ENCODE measurements around the gene GTF3A. TPM values are rescaled to one million over a fixed set of nuclear protein-coding genes. Genes with fewer than 3 reads are reported as not detected.

GTF3A gene
- total RNA-seq, 1 experiment from 2014 or later, result 88.7 TPM

DNA sequence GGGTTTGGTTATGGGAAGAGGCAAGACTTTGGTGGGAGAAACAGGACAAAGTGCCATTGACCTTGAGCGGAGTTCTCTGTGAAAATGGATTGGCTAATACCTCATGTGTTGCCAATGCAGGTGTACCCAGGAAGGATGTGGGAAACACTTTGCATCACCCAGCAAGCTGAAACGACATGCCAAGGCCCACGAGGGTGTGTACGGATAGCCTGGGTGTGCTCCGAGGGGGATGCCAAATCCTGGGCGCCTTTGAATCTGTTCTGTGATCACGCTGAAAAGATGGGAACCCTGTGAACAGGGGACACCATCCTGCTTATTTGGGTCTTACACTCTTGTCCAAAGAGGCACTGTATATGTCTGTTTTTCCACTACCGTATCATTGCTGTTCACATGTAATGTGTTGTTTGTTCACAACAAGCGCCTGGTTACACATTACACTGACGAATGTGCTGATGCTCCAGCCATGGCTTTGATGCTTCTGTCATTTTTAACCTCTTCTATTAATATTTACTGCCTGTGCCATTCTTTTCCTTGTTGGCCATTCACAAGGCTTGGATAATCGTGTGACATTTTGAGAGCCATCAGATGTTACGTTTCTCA, 8.3 kb downstream of the GTF3A start:
- ChIA-PET CTCF (interaction anchor here (0.7 kb wide), 1 partner anchor 390 kb away, joined by 3 read pairs; no protein-coding TSS in a partner anchor), POLR2A (no interaction called here)
- DNase-seq (ENCODE audit: low spot score) (no peak), ATAC-seq (no peak)
- H3K36me3 Mint-ChIP-seq, result peaks cover 68% of the 10 kb centered on the region
- H3K4me1 Mint-ChIP-seq, result no peaks in the 10 kb centered on the region
- no peak overlapping the region for H3K4me3 Mint-ChIP-seq
- H3K27me3 Mint-ChIP-seq (ENCODE audit: low read depth), result no peaks in the 10 kb centered on the region
- no peak overlapping the region for H3K27ac Mint-ChIP-seq
- no peaks in the 10 kb centered on the region; the same call in 1 of the 2 replicates for H3K9me3 Mint-ChIP-seq
- TF ChIP-seq ZNF416 (CRISPR knock-in tag; IDR thresholded peaks at IDR 0.05) (no peak), ESRRA (CRISPR knock-in tag; IDR thresholded peaks at IDR 0.05; ENCODE audit: borderline replicate concordance) (no peak), NFATC4 (CRISPR knock-in tag; IDR thresholded peaks at IDR 0.05) (no peak), PRDM15 (CRISPR knock-in tag; IDR thresholded peaks at IDR 0.05) (no peak), ZNF219 (CRISPR knock-in tag; IDR thresholded peaks at IDR 0.05; ENCODE audit: borderline replicate concordance) (no peak)
- TF ChIP-seq, protein P1, sequence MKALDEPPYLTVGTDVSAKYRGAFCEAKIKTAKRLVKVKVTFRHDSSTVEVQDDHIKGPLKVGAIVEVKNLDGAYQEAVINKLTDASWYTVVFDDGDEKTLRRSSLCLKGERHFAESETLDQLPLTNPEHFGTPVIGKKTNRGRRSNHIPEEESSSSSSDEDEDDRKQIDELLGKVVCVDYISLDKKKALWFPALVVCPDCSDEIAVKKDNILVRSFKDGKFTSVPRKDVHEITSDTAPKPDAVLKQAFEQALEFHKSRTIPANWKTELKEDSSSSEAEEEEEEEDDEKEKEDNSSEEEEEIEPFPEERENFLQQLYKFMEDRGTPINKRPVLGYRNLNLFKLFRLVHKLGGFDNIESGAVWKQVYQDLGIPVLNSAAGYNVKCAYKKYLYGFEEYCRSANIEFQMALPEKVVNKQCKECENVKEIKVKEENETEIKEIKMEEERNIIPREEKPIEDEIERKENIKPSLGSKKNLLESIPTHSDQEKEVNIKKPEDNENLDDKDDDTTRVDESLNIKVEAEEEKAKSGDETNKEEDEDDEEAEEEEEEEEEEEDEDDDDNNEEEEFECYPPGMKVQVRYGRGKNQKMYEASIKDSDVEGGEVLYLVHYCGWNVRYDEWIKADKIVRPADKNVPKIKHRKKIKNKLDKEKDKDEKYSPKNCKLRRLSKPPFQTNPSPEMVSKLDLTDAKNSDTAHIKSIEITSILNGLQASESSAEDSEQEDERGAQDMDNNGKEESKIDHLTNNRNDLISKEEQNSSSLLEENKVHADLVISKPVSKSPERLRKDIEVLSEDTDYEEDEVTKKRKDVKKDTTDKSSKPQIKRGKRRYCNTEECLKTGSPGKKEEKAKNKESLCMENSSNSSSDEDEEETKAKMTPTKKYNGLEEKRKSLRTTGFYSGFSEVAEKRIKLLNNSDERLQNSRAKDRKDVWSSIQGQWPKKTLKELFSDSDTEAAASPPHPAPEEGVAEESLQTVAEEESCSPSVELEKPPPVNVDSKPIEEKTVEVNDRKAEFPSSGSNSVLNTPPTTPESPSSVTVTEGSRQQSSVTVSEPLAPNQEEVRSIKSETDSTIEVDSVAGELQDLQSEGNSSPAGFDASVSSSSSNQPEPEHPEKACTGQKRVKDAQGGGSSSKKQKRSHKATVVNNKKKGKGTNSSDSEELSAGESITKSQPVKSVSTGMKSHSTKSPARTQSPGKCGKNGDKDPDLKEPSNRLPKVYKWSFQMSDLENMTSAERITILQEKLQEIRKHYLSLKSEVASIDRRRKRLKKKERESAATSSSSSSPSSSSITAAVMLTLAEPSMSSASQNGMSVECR (CRISPR knock-in tag; IDR thresholded peaks at IDR 0.05; ENCODE audit: borderline replicate concordance), result no peak

DNA sequence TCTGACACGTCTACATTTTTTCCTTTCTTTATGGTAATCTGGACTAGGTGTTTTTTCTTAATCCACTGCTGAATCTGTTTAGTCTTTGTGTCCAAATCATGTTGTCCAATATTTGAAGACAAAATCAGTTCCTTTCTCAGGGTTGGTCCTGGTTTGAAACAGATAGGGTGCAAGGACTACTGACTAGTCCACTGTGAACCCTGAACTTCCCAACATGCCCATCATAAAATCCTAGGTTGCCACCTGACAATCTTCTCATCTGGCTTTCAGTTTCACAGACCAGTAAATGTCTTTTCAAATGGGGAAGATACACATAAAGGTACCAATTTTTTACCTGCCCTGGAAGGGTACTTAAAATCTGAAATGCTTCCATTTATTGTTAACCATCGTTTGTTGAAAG, 12.7 kb downstream of the GTF3A start:
- DNase-seq (ENCODE audit: low spot score) (no peak), ATAC-seq (no peak)
- TF ChIP-seq ZNF232 (CRISPR knock-in tag; IDR thresholded peaks at IDR 0.05) (no peak), MYBL2 (CRISPR knock-in tag; IDR thresholded peaks at IDR 0.05) (no peak), JAZF1 (CRISPR knock-in tag; IDR thresholded peaks at IDR 0.05) (no peak), EMX1 (CRISPR knock-in tag; IDR thresholded peaks at IDR 0.05) (no peak), ZNF121 (CRISPR knock-in tag; IDR thresholded peaks at IDR 0.05) (no peak), RELA (CRISPR knock-in tag; IDR thresholded peaks at IDR 0.05; ENCODE audit: borderline replicate concordance) (no peak), FOXK1 (CRISPR knock-in tag; IDR thresholded peaks at IDR 0.05) (no peak), FOXP4 (CRISPR knock-in tag; IDR thresholded peaks at IDR 0.05) (no peak), RORB (CRISPR knock-in tag; IDR thresholded peaks at IDR 0.05) (no peak), IRF2 (CRISPR knock-in tag; IDR thresholded peaks at IDR 0.05; ENCODE audit: borderline replicate concordance, low read depth) (no peak), FOXP1 (CRISPR knock-in tag; IDR thresholded peaks at IDR 0.05; ENCODE audit: borderline replicate concordance) (no peak), OVOL2 (CRISPR knock-in tag; IDR thresholded peaks at IDR 0.05; ENCODE audit: borderline replicate concordance) (no peak), TCF7 (CRISPR knock-in tag; IDR thresholded peaks at IDR 0.05; ENCODE audit: low read depth) (no peak), JUN (CRISPR knock-in tag; IDR thresholded peaks at IDR 0.05) (no peak)
- TF ChIP-seq, protein P2, sequence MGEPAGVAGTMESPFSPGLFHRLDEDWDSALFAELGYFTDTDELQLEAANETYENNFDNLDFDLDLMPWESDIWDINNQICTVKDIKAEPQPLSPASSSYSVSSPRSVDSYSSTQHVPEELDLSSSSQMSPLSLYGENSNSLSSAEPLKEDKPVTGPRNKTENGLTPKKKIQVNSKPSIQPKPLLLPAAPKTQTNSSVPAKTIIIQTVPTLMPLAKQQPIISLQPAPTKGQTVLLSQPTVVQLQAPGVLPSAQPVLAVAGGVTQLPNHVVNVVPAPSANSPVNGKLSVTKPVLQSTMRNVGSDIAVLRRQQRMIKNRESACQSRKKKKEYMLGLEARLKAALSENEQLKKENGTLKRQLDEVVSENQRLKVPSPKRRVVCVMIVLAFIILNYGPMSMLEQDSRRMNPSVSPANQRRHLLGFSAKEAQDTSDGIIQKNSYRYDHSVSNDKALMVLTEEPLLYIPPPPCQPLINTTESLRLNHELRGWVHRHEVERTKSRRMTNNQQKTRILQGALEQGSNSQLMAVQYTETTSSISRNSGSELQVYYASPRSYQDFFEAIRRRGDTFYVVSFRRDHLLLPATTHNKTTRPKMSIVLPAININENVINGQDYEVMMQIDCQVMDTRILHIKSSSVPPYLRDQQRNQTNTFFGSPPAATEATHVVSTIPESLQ (CRISPR knock-in tag; IDR thresholded peaks at IDR 0.05), result no peak
- TF ChIP-seq, protein P3, sequence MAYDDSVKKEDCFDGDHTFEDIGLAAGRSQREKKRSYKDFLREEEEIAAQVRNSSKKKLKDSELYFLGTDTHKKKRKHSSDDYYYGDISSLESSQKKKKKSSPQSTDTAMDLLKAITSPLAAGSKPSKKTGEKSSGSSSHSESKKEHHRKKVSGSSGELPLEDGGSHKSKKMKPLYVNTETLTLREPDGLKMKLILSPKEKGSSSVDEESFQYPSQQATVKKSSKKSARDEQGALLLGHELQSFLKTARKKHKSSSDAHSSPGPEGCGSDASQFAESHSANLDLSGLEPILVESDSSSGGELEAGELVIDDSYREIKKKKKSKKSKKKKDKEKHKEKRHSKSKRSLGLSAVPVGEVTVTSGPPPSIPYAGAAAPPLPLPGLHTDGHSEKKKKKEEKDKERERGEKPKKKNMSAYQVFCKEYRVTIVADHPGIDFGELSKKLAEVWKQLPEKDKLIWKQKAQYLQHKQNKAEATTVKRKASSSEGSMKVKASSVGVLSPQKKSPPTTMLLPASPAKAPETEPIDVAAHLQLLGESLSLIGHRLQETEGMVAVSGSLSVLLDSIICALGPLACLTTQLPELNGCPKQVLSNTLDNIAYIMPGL (CRISPR knock-in tag; IDR thresholded peaks at IDR 0.05), result no peak
- no peak overlapping the region for H3K4me3 Mint-ChIP-seq
- ChIA-PET CTCF (no interaction called here), POLR2A (no interaction called here)
- H3K36me3 Mint-ChIP-seq, result peaks cover 54% of the 10 kb centered on the region
- no peak overlapping the region for H3K27ac Mint-ChIP-seq
- no peaks in the 10 kb centered on the region for H3K27me3 Mint-ChIP-seq (ENCODE audit: low read depth)
- H3K9me3 Mint-ChIP-seq, result no peaks in the 10 kb centered on the region; the same call in 1 of the 2 replicates
- H3K4me1 Mint-ChIP-seq, result peaks cover 8% of the 10 kb centered on the region

Data from WTC11 (cell line).